ENCODE data around the gene SMYD5.

GRCh38 chr2:73259276-73259675, 45.2 kb downstream of the SMYD5 start:
- TF ChIP-seq CTCF (IDR thresholded peaks at IDR 0.05), result no peak
- no peak for TF ChIP-seq POLR2A (IDR thresholded peaks at IDR 0.05)

All from right lobe of liver (tissue), 4 donors.